ENCODE measurements around the gene FAF1.
"Not testable (repeated sequence)": the region's sequence is repeated elsewhere in the genome, so short reads cannot be mapped to it uniquely, and the experiment has no call there.

The FAF1 gene

DNA sequence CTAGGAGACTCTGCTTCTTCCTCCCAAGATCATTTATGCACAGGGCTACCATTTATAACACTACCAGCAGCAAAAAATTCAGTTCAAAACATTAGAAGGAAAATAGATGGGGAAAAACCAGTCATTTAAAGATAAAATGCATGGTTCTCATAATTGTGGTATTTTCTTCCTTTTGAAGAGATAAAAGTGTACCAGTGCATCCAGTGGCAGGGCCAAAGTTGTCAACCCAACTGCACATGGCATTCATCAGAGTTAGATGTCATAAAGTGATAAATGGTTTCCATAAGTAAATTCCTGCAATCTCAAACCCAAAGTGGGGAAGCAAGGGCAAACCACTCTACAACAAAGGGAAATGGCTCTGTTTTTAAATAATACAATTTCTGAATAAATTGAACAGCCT lies 417.7 kb downstream of the FAF1 start:
- H3K4me3 ChIP-seq (ENCODE audit: low read length) = no peak overlapping the region
- DNase-seq (ENCODE audit: low read depth) = no peak
- TF ChIP-seq CTCF (conservative IDR thresholded peaks at IDR 0.05; ENCODE audit: low read length) = no peak

DNA sequence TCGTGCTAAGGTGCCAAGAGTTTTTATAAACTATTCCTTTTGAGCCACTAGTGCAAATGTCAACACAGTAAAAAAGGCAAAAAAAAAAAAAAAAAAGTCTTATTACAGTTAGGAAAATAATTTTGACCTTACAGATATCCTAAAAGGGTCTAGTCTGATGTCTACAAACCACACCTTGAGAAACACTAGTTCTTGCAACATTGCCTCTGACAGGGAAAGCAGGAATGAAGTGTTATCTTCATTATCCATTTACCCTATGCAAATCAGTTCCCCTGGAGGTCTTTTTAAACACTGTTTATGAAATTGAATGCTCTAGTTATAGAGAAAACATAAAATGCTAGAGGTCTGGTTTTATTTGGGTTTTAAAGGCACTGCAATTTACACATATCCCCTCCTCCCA lies 421.6 kb downstream of the FAF1 start:
- no peak overlapping the region for H3K4me3 ChIP-seq (ENCODE audit: low read length)
- no peak for TF ChIP-seq CTCF (conservative IDR thresholded peaks at IDR 0.05; ENCODE audit: low read length)
- DNase-seq (ENCODE audit: low read depth) = no peak

DNA sequence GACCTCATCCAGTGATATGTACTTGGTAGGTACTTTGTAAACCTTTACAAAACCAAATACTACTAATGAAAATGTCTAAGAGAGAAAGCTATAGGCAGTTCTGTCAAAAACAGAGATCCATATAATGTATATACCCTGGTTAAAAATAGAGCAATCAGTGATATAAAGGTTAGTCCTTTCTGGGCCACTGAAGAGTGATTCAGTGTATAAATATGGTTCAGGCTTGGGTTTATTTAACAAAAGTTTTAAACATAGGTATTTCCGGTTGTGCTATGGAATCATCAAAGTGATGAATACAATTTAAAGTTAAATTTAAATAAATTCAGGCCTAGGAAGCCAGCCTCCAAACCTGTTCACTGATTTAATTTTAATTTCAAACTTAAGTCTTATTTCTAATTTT lies 428.5 kb downstream of the FAF1 start:
- no peak overlapping the region for H3K4me3 ChIP-seq (ENCODE audit: low read length)
- TF ChIP-seq CTCF (conservative IDR thresholded peaks at IDR 0.05; ENCODE audit: low read length) = no peak

DNA sequence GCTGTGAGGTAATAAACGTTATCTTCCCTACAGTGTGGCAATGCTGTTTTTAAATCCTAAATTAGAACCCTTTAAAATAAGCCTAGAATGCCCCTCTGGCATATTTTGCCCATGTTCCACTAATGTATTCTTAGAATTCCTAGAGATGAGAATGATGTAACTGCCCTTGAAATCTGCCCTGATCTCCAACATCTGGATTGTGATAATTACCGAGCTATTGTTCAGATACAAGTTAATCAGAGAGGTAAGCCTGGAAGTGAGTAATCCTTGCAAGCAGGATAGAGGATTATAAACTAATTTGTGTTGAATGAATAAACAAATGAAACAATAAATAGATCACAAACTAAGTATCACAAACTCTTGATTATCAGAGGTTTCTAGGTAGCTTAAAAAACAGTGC lies 429.0 kb downstream of the FAF1 start:
- H3K4me3 ChIP-seq (ENCODE audit: low read length) = no peak overlapping the region
- no peak for TF ChIP-seq CTCF (conservative IDR thresholded peaks at IDR 0.05; ENCODE audit: low read length)
- peak; percentile 16 for DNase-seq (ENCODE audit: low read depth)

More for the DNA sequence above, 428.5 kb downstream of the FAF1 start:
- no peak for DNase-seq (ENCODE audit: low read depth)

GRCh38 chr1:50529510-50529909 lies 430.6 kb downstream of the FAF1 start:
- no peak for TF ChIP-seq CTCF (conservative IDR thresholded peaks at IDR 0.05; ENCODE audit: low read length)
- DNase-seq (ENCODE audit: low read depth) = no peak
- no peak overlapping the region for H3K4me3 ChIP-seq (ENCODE audit: low read length)

GRCh38 chr1:50527987-50528320 lies 432.1 kb downstream of the FAF1 start:
- not testable (repeated sequence) for DNase-seq (ENCODE audit: low read depth); H3K4me3 ChIP-seq (ENCODE audit: low read length)

- no peak for DNase-seq (ENCODE audit: low read depth)
- no peak for TF ChIP-seq CTCF (conservative IDR thresholded peaks at IDR 0.05; ENCODE audit: low read length)
- H3K4me3 ChIP-seq (ENCODE audit: low read length) = no peak overlapping the region
Observed at GRCh38 chr1:50527249-50527986, 432.6 kb downstream of the FAF1 start.

DNA sequence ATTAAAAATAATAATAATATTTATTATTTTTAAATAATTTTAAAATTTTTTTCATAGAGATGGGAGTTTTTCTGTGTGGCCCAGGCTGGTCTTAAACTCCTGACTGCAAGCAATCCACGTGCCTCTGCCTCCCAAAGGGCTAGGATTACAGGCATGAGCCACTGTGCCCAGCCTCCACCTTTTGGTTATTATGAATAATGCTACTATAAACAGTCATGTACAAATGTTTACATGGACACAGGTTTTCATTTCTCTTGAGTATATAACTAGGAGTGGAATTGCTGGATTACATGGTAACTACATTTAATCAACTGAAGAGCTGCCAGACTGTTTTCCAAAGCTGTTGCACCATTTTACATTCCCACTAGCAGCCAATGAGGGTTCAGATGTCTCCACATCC lies 433.6 kb downstream of the FAF1 start:
- H3K4me3 ChIP-seq (ENCODE audit: low read length) = no peak overlapping the region
- DNase-seq (ENCODE audit: low read depth) = no peak
- TF ChIP-seq CTCF (conservative IDR thresholded peaks at IDR 0.05; ENCODE audit: low read length) = no peak
